Activated naive CD4-positive, alpha-beta T cell treated with Interleukin-2 at 50 U/mL for 16 hours (primary cell): ENCODE data around the gene IL10RA.
"Not testable (repeated sequence)": the region's sequence is repeated elsewhere in the genome, so short reads cannot be mapped to it uniquely, and the experiment has no call there.

ENCODE experiments used
- DNase-seq: peaks from one replicate; pipeline ENCODE4 v3.0.0-alpha.2; 2020

The IL10RA gene

DNA sequence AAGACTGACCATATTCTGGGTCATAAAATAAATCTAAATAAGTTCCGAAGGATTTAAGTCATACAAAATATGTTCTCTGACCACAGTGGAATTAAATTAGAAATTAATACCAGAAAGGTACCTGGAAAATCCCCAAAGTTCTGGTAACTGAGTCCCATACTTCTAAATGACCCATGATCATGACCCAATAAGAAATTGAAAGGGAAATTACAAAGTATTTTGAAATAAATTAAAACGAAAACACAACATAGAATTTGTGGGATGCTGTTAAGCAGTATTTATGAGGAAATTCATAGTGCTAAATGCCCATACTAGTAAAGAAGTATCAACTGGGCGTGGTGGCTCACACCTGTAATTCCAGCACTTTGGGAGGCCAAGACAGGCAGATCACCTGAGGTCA is 23.4 kb upstream of the IL10RA start:
- no peak for DNase-seq

DNA sequence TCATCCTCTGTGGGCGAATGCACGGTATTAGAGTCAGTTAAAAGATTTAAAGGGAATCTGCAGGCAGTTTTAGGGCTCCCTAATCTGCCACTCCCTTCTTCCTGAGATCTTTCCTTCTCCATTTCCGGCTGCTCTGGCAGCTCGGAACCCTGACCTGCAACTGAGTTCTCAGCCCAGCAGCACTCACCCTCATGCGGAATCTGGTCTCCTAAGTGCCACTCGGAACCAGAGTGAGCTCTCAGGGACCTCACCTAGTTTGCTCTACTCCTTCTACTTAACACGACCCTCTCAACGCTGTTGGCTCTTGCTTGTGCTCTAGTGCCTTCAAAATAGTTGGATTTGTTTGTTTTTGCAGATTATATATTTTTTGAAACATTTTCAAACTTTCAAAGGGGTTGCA is 19.3 kb upstream of the IL10RA start:
- DNase-seq = no peak

DNA sequence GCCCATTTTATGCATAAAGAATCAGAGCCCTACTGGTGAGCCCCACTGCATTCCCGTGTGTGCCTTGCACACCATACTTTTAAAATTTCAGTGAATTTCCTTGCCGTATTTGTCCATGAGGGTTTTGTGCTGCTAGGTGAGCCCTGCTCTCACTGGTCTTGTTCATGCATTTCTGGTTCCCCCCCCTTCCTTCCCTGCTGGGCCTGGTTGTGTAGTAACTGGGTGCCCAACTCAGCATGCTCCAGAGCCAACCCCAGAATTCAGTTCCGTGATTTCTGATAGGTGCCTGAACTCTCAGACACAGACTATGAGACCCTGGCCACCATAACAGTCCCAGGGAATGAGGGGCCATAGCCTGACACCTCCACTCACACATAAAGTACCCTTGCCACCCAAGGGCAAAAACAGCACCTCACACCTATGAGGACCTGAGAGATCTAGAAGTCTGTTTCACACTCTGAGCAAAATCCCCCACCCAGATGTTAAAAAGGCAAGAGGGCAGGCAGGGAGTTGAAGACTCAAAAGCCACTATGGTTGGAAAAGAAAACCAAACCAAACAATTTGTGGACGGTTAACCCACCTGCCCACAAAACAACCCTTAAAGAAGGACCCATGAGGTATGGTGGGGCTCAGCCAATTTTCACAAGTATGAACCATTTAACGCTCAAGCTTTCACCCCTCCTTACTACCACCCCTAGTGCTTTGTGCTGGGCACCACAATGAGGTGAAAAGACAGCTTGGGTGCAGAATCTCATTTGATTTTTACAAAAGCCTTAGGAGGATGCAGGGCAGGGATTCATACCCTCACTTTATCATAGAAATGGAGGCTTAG is 16.8 kb upstream of the IL10RA start:
- DNase-seq = no peak

DNA sequence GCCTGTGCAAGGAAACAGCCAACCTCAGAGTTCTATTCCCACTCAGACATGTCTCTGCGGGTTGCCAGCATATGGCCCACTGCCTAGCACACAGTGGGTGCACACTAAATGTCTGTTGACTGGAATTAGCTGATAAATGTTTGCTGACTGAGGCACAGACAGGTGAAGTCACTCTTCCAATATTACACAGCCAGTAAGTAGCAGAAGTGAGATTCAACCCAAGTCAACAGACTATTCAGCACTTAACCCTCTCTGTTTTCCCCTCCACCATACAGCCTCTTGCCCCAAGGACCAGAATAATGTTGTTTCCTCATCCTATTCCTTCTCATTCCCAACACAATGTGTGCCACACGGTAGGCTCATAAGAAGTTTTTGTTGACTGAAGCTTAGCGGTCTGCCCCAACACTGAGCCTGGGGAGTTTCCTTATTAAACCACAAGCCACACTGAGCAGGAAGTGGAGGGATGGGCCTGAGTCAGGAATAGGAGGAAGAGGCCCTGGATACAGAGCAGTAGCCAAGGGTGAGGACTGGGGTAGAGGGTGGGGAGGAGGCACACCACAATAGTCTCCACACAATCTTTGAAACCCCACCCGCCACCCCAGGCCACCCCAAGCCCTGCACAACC is 15.7 kb upstream of the IL10RA start:
- DNase-seq = peak; percentile 38

DNA sequence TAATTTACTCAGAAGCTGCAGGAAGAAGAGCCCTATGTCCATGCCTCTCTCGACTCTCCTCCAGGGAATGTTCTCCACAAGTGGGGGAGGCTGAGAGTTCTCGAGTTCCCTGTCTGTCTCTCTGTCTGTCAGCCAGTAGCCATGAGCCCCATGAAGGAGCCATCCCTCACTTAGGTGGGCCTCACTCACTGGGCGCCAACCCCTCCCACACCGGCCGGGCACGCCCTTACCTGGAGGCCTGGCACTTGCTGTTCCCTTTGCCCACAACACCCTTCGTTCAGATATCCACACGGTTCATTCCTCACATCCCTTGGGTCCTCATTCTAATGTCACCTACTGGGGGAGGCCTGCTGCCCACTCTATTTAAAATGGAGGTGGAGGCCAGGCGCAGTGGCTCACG is 14.2 kb upstream of the IL10RA start:
- no peak for DNase-seq

DNA sequence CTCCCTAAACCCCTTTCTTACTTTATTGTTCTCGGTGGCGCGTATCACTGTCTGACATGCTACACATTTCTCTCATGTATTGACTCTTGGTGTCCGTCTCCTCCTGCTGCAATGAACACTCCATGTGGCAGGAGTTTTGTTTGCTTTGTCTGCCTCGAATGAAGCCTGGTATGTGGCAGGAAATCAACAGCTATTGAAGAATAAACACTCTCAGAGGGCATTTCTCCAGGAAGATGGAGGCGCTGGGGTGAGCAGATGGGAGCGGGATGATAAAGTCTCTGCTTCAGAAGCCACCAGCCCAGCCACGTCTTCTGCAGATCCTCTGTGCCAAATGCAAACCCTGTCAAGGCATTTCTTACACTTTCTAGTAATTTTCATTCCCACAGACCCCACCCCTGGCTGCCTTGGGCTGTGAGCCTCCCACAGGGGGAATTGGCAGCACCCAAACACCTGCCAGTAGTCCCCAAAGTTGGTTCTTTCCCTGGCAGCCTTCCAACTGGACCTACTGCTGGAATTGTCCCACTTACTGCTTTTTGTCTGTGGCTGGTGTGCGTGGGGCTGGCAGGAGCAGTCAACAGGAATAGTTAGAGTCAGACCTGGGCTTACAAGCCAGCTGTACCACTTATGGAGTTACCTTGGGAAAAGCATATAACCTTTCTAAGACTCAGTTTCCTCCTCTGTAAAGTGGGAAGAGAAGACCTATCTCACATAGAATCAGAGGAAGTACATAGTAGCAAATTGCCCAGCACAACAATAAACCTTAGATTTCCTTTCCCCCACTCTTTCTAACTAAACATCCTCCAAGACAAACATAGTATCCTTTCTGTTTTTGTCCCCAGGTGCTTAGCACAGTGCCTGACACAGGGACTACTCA is 13.3 kb upstream of the IL10RA start:
- DNase-seq = no peak

DNA sequence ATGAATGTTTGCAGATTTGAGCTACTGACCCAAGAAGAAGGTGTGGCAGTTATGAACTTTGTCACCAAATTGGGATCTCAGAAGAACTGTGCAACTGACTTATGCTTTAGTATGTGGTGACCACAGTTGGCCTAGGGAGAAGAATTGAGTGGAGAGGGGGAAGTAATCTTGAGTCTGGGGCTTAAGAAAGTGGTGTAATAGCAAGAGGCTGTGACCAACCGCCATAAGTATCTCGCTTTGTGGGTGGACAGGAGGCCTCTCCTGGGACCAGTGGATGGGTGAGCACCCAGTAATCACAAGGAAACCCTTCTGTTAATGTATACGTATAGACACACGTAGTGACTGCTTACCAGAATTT is 12.7 kb upstream of the IL10RA start:
- DNase-seq = no peak

DNA sequence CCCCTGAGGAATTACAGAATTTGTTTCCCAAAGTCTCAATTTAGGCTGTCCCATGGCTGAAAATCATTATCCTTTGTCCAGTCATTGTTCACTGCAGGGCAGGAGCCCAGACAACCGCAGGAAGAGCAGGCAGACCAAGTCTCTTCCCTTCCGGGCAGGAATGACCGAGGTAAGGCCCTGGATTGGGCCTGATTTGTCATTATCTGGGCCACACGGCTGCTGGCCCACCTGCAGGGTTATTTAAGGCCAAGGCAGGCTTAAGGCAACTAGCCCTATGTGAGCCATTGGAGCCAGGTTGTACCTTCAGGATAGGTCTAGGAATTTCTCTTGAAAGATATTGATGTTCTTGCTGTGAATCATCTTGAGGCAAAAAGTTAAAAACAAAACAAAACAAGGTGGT is 9.7 kb upstream of the IL10RA start:
- no peak for DNase-seq

DNA sequence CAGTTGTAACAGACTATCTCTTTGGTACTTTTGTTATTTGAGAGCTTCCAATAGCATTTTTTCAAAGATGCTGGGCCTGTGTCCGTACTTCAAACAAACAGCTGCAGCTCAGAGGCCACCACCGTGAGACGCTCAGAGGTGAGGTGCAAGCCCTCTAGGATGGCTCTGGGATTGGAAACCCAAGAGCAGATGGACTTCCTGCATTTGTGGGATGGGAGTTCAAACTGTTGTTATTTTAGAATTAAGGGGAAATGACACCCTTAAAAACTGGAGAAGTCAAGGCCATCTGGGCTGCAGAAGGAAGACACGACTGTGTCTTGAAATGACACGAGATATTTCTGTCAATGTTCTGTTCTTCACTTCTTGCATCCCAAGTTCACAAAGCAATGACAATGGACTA is 9.2 kb upstream of the IL10RA start:
- DNase-seq = no peak

DNA sequence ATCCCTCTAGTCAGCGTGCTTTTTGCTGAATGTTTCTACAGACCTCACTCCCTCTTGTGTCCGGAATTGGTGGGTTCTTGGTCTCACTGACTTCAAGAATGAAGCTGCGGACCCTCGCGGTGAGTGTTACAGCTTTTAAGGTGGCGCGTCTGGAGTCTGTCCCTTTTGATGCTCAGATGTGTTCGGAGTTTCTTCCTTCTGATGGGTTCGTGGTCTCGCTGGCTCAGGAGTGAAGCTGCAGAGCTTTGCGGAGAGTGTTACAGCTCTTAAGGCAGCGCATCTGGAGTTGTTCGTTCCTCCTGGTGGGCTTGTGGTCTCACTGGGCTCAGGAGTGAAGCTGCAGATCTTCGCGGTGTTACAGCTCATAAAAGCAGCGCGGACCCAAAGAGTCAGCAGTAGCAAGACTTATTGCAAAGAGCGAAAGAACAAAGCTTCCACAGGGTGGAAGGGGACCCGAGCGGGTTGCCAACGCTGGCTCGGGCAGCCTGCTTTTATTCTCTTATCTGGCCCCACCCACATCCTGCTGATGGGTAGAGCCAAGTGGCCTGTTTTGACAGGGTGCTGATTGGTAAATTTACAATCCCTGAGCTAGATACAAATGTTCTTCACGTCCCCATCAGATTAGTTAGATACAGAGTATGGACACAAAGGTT is 8.5 kb upstream of the IL10RA start:
- not testable (repeated sequence) for DNase-seq

DNA sequence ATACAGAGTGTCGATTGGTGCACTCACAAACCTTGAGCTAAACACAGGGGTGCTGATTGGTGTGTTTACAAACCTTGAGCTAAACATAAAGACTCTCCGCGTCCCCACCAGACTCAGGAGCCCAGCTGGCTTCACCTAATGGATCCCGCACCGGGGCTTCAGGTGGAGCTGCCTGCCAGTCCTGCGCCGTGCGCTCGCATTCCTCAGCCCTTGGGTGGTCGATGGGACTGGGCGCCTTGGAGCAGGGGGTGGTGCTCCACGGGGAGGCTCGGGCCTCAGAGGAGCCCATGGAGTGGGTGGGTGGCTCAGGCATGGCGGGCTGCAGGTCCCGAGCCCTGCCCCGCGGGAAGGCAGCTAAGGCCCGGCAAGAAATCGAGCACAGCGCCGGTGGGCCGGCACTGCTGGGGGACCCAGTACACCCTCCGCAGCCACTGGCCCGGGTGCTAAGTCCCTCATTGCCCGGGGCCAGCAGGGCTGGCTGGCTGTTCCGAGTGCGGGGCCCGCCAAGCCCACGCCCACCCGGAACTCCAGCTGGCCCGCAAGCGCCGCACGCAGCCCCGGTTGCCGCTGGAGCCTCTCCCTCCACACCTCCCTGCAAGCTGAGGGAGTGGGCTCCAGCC is 7.8 kb upstream of the IL10RA start:
- DNase-seq = not testable (repeated sequence)

DNA sequence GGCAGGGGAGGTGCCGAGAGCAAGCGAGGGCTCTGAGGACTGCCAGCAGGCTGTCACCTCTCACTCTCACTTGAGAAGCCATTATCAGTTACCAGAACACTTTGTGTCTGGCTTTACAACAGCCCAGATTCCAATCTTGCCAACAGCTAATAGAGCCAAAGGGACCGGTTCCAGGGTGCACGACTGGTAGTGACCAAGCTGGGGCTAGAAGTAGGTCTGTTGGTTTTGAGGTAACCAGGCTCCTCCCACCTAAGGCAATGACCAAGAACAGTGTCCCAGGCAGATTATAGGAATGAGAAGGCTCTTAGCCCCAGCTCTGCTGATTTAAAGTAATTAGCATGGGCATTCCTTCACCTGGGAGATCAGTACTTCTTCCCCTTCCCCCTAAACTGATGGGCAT is 7.2 kb upstream of the IL10RA start:
- no peak for DNase-seq

DNA sequence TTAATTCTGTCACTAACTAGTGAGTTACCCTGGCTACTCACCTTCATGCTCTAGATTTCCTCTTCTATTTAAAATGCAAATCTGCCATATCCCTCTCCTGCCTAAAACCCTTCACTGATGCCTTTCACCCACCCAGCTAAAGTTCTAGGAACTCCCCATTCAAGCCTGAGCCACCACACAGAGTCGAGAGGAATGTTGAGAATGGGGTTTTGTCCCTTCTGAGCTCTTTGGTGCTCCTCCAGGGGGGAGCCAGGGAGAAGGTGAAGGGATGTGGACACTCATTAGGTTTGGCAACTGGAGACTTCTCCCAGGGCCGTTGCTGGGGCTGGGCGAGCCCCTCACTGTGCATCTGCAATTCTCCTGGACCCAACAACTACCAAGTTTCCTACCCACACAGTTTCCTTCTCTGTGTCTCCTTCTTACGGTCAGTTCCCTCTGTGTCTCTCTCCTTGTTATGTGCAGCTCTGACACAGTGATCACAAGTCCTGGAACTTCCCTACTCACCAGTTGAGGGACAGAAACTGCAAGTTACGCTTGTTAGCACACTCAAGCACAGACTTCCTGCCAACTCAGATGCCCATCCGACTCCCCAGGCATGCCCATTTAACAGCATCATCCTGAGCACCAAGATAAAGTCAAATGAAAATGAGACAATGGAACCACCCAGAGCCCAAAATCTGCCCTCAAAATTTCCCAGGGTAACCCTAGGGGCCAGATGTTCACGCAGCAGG is 6.5 kb upstream of the IL10RA start:
- DNase-seq = no peak

DNA sequence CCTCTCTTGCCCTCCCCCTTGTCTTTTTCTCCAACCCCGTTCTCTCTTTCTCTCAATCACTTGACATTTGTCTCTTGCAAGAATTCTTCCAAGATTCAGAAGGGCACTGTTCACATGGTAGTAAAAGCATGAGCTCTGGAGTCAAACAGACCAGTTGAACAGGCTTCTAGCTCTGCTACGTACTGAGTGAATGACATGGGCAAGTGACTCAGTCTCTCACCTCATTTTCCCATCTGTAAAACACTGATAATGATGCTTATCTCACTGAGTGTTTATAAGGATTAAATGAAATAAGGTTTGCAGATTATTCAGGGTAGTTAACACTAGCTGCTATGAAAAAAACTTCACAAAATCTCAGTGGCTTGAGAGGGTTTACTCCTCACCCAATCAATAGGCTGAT is 5.9 kb upstream of the IL10RA start:
- DNase-seq = no peak

DNA sequence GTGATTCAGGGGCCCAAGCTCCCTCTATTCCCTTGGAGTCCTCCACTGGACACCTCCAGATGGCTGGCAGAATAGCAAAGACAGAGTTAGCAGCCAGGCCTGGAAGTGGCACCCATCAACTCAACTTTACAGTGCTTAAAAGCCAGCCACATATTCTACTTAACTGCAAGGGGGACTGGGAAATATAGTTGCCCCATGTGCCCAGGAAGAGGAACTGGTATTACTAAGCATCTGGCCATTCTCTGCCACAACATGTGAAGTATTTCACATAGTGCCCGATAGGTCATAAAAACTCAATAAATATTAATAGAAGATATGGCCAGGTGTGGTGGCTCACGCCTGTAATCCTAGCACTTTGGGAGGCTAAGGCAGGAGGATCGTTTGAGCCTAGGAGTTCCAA is 5.5 kb upstream of the IL10RA start:
- DNase-seq = no peak

DNA sequence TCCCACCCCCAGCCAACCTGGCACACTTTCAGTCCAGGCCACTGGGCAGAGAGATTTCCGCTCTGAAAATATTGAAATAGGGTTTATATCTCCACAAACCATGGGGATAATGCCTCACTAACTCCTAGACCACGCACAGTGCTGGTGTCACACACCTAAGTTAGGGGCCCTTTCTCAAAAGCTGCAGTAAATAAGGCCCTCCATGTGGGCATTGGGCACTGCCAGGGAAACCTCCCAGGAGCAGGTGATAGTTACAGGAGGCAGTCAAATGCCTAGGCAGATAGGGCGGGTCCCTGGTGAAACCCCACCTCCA is 3.1 kb upstream of the IL10RA start:
- no peak for DNase-seq

DNA sequence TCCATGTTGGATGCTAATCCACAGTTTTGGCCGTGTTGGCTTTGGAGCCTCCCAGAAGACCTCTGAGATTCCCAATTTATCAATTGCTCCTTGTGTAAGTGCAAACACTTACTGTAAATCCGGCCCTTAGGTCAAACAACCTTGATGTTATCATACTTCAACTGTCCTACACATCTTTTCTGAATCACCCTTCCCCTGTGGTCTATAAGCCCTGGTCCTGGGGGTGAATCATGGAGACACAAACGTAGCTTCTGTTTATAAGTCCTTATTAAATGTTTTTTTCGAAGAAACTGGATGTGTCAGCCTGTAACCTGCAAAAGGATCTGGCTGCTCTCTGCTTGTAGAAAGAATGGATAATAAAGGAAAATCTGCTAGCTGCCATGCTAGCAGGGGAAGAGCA is 1.7 kb upstream of the IL10RA start:
- DNase-seq = no peak

DNA sequence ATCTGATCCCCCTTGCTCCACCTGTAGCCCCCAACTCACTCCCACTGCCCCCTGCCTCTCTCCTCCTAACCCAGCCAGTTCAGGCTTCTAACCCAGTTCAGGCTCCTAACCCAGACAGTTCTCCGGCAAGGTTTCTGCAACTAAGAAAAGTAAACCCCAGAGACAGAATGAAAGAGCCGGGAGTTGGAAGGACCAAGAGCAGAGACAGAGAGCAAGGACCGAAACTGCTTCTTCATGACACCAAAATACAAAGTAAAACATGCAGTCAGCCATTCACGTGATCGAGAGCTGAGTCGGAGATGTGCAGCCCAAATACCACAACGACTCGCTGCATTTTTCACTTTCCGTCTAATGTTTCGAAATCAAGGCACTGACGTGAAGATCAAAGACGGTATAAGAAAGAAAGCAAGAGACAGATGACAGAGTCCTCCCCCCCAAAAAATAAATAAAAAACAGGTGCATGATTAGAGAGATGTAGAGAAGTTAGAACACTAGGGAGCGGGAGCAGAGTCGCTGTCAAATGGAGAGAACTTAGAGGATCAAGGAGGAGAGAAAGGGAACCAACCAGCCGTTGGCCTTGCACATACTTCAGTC is 884 bp downstream of the IL10RA start:
- peak; percentile 76 for DNase-seq

DNA sequence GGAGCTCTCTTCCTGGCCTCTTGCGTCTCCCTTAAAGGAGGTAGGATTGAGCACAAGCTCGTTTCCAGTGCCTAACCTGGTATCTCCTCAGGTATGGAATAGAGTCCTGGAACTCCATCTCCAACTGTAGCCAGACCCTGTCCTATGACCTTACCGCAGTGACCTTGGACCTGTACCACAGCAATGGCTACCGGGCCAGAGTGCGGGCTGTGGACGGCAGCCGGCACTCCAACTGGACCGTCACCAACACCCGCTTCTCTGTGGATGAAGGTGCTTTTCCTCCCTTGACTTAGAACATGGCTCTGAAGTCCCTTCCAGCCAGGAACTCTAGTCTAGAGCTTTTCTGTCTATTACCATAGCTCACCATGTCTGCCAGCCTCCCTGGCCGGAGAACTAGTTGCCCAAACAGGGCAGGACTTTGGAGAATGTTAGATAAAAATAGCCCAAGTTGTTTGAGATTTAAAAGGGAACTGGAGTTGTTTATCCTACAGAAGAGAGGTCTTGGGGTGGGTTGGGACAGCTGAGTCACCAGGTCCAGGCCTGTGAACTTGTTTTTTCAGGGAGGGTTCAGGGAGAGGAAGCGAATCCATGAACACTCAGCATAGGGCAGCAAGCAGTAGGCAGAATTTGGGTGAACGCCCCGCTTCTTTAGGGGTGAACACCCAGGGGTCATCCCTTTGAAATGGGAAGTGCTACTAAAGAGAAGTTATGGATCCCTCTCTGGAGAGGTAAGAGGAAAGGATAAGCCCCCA is 3.3 kb downstream of the IL10RA start:
- DNase-seq = no peak

DNA sequence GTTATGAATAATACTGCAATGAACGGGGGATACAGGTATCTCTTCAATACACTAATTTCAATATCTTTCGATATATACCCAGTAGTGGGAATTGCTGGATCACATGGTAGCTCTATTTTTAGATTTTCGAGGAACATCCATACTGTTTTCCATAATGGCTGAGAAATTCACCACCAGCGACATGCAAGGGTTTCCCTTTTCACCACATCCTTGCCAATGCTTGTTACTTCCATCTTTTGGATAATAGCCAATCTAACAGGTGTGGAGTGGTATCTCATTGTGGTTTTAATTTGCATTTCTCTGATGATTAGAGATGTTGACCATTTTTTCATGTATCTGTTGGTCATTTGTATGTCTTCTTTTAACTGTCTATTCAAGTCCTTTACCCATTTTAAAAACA is 5.9 kb downstream of the IL10RA start:
- no peak for DNase-seq

DNA sequence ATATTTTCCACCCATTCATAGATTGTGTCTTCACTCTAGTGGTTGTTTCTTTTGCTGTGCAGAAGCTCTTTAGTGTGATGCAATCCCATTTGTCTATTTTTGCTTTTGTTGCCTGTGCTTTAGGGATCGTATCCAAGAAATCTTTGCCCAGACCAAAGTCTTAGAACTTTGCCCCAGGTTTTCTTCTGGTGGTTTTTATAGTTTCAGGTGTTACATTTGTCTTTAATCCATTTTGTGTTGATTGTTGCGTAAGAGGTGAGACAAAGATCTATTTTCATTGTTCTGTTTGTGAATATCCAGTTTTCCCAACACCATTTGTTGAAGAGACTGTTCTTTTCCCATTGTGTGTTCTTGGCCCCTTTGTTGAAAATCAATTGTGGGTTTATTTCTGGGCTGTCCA is 6.4 kb downstream of the IL10RA start:
- DNase-seq = no peak
